Stimulated activated CD8-positive, alpha-beta memory T cell treated with anti-CD3 and anti-CD28 coated beads, Interleukin-2, amount 100 ng/mL, for 1 hour (primary cell): ENCODE results near the gene TBC1D24.
"Not testable (repeated sequence)": the region's sequence is repeated elsewhere in the genome, so short reads cannot be mapped to it uniquely, and the experiment has no call there.

ENCODE experiments used
- DNase-seq, 2 donors: peaks; one replicate each; pipeline ENCODE4 v3.0.0-alpha.2; 2020; ENCODE audit warnings: low read depth in 2 of 2

The TBC1D24 gene

DNA sequence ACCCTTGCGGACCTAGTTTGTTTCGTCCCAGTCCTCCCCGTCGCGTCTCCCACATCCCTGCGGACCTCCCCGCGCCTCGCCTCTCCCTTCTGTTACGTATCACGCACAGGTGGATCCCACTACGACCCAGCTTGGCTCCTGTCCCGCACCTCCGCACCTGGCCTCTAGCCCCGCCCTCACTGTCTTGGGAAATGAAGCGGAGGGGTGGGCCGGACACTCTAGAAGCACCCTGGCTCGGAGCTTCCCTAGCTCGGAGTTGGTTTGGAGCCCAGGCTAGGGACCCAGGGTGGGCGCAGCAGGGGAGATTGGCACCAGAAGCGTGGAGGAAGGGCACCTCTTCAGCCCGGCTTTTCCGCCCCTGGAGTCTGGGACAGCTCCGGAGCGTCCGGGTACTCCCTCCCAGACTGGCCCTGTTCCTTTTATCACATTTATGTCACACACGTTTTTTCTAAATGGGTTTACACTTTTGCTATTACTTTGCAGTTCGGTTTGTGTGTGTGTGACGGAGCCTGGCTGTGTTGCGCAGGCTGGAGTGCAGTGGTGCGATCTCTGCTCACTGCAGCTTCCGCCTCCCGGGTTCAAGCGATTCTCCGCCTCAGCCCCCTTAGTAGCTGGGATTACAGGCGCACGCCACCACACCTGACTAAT lies 57.7 kb downstream of the TBC1D24 start:
- DNase-seq, result no peak

DNA sequence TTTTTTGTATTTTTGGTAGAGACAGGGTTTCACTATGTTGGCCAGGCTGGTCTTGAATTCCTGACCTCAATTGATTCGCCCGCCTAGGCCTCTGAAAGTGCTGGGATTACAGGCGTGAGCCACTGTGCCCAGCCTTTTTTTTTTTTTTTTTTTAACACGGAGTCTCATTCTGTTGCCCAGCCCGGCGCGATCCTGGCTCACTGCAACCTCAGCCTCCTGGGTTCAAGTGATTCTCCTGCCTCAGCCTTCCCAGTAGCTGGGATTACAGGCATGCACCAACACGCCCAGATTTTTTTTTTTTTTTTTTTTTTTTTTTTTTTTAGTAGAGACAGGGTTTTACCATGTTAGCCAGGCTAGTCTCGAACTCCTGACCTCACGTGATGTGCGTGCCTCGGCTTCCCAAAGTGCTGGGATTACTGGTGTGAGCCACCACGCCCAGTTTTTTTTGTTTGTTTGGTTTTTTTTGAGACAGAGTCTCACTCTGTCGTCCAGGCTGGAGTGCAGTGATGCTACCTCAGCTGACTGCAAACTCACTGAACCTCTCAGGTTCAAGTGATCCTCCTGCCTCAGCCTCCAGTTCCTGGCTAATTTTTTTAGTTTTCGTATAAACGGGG lies 58.3 kb downstream of the TBC1D24 start:
- DNase-seq, result not testable (repeated sequence)

DNA sequence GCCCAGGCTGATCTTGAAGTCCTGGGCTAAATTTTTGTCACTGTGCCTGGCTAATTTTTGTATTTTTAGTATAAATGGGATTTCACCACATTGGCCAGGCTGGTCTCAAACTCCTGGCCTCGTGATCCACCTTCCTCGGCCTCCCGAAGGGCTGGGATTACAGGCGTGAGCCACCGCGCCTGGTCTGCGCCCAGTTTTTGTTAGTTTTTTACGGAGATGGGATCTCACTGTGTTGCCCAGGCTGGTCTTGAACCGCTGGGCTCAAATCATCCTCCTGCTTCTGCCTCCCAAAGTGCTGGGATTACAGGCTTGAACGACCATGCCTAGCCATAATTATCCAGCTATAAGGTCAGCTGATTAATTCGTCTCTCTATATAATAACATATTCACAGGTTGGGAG lies 59.0 kb downstream of the TBC1D24 start:
- DNase-seq, result no peak

DNA sequence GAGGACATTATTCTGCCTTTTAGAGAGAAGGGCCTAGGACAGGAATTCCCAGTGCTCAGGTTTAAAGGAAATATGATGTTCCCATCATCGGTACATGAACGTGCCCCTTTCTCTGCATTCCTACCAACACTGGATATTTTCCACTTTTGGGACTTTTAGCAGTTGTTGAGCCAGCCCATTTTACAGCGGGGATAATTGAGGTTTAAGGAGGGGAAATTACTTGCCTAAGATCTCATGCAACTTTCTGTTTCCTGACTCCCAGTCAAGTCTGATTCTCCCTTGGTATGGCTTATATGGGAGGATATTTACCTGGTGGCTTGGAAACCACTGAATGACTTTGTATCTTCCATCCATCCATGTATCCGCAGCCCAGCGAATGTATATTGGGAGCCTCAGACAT lies 59.4 kb downstream of the TBC1D24 start:
- DNase-seq, result not testable (repeated sequence)

DNA sequence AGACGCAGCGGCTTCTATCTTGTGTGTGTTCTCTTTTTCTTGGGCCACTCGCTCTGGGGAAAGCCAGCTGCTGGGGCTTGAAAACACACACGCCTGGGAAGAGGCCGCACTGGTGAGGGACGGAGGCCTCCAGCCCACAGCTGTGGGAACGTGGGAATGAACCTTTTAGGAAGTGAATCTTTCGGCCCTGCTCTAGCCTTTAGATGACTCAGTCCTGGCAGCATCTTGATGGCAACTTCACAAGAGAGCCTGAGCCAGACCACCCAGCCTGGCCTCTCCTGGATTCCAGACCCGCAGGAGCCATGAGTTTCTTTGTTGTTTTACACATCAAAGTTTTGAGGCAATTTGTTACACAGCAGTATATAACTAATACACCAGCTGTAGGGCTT lies 60.7 kb downstream of the TBC1D24 start:
- no peak for DNase-seq

DNA sequence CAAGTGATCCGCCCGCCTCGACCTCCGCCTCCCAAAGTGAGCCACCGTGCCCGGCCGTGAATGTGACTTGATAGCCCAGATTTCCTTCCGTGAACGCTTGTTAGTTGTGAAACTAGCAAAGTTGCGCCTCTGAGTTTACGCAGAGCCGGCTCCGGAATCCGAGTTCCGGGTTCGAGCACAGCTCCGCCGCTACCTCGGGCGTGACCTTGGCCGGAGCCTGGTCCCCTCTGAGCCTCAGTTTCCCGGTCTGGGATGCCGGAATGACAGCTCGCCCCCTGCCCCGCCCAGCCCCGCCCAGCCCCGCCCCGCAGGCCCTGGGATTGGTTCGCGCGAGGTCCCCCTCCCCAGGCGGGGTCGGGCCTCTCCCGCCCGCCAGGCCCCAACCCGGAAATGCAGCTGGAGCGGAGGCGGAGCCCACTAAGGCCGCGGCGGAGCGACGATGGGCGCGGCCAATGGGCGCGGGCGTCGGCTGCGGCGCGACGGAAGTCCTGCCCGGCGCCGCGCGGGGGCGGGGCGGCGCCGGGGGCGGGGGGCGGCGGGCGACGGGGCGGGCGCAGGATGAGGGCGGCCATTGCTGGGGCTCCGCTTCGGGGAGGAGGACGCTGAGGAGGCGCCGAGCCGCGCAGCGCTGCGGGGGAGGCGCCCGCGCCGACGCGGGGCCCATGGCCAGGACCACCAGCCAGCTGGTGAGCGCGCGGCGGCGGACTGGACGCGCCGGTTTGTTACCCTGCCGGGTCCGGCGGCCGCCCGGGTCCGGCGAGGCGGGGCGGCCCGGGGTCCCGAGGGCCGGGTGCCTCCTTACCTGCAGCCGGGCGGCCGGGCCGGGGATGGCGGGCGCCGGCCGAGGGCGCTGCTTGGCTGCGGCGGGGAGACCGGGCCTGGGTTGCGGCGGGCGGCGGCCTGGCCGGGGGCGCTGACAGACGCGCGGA lies 62.8 kb downstream of the TBC1D24 start, which contains the start of gene PDPK1:
Gene PDPK1 (plus strand): TSS at position 571 of the 929 bp plus-strand sequence. CDS start 92 bp downstream, at position 663.
- DNase-seq, result peak; percentile 81 to 86

DNA sequence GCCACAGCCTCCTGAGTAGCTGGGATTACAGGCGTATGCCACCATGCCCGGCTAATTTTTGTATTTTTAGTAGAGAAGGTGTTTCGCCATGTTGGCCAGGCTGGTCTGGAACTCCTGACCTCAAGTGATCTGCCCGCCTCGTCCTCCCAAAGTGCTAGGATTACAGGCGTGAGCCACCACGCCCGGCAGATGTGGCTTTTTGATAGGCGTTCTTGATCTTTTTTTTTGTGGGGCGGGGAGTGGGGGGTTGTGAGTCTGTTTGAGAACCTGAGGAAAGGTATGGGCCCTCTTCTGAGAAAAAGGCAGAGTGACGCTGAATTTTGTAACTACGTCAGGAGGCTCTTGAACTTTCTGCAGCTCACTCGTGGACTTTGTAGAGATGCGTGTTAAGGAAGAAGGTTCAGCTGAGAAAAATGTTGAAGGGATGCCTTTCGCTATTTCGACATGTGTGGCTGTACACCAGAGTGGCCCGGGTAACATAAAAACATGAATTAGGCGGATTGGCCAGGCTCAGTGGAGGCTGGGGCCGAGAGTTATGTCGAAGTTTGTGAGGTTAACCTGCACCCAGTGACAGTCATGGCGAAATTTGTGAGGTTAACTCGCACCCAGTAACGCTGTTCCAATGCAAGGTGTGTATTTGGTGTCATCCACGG lies 64.4 kb downstream of the TBC1D24 start:
- DNase-seq, result not testable (repeated sequence)

DNA sequence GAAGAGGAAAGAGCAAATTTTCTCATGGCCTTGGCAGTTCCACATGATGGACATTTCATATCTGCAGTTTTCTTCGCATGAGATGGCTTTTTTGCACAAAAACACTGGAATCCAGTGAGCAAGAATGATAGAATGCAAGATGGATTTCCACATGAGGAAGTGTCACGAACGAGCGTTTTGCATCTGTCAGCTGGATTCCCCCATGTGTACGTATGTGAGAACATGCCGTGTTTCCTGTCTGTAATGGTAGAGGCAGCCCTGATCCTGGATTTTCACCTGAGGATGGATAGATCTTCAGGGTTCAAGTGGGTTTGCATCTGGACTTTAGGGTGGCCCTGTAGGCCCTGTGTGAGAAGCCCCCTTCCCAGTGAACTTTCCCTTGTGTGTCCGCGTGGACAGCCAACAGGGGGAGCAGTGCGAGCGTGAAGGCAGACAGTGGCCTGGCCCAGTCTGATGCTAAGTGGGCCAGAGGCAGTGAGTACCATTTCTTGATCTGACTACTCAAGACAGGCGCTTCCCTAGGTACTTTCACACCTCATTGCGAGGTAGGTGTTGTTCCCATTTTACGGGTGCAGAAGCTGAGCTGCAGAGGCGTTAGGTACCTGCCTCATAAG lies 65.0 kb downstream of the TBC1D24 start:
- not testable (repeated sequence) for DNase-seq

DNA sequence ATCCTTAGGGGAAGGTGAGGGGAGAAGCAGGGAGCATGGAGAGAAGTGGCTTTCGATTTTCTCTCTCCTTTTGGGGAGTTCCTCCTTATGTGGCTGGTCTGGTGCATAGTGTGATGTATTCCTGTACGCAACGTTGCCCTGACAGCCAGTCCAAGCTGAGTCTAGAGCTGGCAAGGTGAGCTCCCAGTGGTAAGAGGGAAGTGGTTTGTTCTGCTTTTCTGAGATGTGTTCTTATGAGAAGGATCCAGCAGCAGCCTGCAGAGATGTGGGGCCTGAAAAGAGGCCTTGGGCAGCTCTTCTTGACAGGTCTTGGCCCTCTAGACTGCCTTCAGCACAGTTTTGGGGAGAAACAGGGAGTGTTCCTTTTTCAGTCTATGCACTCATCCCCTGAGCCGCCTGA lies 66.0 kb downstream of the TBC1D24 start:
- DNase-seq, result not testable (repeated sequence)

DNA sequence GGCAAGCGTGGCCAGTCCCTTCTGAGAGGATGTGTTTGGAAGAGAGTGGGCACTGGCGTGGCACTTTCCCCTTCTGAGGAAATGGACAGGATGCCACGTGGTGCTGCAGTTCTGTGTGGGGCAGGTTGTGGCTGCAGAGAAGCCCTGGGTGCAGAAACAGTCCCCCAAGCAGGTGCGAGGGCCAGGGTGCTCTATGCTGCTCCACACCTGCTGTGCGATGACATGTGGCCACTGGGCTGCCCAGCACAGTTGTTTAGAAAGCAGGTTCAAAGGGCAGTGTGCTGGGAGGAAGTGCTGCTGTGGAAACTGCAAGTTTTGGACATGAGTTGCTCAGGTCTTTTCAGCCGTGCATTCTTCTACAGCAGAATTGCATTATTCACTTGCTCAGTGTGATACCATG lies 66.5 kb downstream of the TBC1D24 start:
- DNase-seq, result not testable (repeated sequence)

DNA sequence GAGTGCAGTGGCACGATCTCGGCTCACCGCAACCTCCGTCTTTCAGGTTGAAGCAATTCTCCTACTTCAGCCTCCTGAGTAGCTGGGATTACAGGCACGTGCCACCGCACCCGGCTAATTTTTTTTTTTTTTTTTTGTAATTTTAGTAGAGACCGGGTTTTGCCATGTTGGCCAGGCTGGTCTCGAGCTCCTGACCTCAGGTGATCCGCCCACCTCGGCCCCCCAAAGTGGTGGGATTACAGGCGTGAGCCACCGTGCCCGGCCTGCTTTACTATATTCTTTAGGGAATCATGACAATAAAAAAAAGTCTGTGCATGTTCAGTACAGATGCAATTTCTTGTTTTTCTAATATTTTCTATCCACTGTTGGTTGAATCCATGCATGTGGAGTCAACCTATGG lies 68.8 kb downstream of the TBC1D24 start:
- not testable (repeated sequence) for DNase-seq

DNA sequence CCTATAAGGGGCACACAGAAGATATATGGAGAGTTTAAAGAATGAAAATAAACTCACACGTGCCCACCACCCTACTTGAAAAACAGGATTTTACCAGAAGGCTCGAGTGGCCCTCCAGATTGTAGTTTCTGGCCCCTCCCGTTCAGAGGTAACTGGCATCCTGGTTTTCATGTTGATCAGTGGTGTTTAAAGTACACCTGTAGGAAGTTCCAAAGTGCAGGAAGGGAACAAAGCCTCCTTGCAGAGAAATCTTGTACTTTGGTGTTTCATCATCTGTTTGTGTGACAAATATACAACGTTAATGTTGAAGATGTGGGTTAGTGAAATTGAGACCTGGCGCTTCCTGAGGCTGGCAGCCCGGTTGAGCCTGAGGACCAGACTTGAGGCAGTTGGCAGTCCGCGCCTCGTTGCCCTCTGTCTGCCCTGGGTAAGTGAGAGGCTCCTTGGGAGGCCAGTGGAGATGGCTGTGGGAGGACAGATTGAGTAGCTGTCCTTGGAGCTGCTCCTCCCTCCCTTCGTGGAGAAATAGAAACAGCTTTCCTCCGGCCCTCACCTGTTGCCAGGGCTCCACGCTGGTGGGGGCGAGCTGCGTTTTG lies 75.5 kb downstream of the TBC1D24 start:
- DNase-seq, result not testable (repeated sequence)

DNA sequence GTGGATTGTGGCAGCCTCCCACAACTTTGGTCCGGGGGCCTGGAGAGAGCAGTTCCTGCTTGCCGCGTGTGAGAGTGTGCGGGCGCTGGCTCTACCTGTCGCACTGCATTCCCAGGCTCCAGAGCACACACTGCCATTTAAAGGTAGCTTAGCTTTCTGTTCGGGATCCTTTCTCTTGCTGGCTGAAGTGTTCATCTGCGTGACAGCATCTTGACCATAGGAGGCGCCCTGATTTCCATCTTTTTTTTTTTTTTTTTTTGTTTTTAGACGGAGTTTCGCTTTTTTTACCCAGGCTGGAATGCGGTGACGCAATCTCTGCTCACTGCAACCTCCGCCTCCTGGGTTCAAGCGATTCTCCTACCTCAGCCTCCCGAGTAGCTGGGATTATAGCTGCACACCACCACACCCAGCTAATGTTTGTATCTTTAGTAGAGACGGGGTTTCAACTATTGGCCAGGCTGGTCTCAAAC lies 76.5 kb downstream of the TBC1D24 start:
- DNase-seq, result not testable (repeated sequence)

DNA sequence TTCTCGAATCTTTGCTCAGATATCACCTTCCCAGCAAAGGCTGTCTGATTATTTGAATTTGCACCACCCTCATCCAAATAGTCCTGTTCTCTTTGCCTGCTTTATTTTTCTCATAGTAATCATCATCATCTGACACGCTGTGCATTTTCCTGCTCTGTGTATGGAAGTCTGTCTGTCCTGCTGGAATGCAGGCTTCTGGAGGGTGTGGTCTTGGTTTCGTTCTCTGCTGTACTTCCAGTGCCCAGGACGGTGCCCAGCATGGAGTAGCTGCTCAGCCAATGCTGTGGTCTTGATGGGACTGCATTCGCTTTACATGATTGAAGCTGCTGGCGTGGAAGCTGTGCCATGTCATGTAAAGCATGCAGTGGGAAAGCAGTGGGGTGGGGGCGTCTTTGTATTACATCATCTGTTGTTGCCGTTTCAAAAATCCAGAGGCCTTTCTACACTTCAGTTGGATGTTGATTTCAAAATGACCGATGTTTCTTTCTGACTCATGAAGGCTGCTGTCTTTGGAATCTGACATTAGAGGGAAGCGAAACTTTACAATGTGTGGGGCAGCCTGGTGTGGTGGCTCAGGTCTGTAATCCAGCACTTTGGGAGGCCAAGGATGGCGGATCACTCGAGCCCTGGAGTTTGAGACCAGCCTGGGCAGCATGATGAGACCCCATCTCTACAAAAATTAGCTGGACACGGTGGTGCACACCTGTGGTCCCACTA lies 79.9 kb downstream of the TBC1D24 start:
- not testable (repeated sequence) for DNase-seq
